GM18858 (cell line): ENCODE data around the gene SLC26A8.
"Not testable (repeated sequence)": the region's sequence is repeated elsewhere in the genome, so short reads cannot be mapped to it uniquely, and the experiment has no call there.

Experiments used
- ATAC-seq: cut with Tn5 transposase; IDR thresholded peaks from one replicate; pipeline ENCODE4 v1.9.1; 2021; ENCODE audit not compliant: unreplicated experiment

SLC26A8 gene

DNA sequence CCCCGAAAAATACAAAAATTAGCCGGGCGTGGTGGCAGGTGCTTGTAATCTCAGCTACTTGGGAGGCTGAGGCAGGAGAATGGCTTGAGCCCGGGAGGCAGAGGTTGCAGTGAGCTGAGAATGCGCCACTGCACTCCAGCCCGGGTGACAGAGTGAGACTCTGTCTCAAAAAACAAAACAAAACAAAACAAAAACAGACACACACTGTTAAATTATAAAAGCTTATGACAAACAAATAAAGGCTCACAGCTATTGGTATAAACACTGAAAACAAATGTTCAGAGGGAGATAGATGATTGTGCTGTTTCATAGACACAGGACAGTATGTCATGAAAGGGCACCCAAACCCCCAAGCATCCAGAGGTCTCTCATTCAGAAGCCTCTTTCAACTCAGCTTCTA lies 107.5 kb downstream of the SLC26A8 start:
- not testable (repeated sequence) for ATAC-seq

GRCh38 chr6:35916056-35916455 lies 108.4 kb downstream of the SLC26A8 start:
- ATAC-seq, result no peak

- ATAC-seq, result no peak
These were observed 109.9 kb downstream of the SLC26A8 start for GRCh38 chr6:35914536-35914935.

- ATAC-seq, result no peak
These were observed 112.4 kb downstream of the SLC26A8 start for GRCh38 chr6:35911871-35912653.

DNA sequence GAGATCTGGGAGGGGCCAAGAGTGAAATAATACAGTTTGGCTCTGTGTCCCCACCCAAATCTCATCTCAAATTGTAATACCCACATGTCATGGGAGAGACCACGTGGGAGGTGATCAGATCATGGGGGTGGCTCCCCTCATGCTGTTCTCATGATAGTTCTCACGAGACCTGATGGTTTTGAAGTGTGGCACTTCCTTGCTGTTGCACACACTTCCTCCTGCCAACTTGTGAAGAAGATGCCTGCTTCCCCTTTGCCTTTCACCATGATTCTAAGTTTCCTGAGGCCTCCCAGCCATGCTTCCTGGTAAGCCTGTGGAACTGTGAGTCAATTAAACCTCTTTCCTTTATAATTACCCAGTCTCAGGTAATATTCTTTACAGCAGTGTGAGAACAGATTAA lies 114.9 kb downstream of the SLC26A8 start:
- not testable (repeated sequence) for ATAC-seq

DNA sequence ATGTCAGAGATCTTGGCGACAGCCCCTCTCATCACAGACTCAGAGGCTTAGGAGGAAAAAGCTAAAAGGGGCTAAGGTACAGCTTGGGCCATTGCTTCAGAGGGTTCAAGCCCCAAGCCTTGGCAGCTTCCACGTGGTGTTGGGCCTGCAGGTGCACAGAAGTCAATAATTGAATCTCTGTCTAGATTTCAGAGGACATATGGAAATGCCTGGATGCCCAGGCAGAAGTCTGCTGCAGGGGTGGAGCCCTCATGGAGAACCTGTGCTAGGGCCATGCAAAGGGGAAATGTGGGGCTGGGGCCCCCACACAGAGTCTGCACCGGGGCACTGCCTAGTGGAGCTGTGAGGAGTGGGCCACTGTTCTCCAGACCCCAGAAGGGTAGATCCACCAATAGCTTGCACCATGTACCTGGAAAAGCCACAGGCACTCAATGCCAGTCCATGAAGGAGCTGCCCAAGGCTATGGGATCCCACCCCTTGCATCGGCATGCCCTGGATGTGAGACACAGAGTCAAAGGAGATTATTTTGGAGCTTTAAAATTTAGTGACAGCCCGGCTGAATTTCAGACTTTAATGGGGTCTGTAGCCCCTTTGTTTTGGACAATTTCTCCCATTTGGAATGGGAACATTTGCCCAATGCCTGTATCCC lies 115.6 kb downstream of the SLC26A8 start:
- ATAC-seq, result not testable (repeated sequence)

DNA sequence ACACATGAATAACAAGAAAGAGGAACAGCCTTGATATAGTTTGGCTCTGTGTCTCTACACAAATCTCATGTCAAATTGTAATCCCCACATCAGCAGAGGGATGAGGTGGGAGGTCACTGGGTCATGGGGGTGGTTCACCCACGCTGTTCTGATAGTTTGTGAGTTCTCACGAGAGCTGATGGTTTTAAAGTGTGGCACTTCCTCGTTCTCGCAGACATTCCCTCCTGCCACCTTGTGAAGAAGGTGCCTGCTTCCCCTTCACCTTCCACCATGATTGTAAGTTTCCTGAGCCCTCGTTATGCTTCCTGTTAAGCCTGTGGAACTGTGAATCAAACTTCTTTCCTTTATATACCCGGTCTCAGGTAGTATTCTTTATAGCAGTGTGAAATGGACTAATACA lies 116.7 kb downstream of the SLC26A8 start:
- ATAC-seq, result no peak

DNA sequence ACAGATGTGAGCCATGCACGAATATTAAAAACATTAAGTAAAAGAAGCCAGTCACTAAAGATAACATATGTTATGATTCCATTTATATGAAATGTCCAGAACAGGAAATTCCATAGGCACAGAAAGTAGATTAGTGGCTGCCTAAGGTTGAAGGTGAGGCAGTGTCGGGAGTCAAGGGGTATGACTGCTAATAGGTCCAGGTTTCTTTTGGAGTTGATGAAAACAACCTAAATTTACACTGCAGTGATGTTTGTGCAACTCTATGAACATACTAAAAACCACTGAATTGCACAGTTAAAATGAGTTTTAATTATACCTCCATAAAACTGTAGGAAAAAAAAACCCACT lies 118.0 kb downstream of the SLC26A8 start:
- no peak for ATAC-seq

DNA sequence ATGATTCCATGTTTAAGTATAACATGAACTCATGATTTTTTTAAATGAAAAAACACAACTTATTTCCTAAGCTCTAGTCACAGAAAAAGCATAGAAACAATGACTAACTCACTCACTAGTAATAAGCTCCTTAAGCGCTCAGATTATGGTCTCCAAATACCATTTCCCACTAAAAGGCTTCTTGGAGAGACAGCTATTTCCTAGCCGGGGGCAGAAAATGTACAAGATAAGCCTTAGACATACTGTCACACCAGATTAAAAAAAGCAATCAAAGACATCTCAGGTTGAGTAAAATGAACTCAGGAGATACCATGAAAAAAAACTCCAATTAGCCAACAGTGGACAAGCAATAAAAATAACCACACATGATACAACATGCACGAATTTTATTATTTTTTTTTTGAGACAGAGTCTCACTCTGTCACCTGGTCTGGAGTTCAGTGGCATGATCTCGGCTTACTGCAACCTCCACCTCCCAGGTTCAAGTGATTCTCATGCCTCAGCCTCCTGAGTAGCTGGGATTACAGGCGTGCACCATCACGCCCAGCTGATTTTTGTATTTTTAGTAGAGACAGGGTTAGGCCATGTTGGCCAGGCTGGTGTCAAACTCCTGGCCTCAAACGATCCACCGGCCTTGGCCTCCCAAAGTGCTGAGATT lies 118.5 kb downstream of the SLC26A8 start:
- ATAC-seq, result no peak

DNA sequence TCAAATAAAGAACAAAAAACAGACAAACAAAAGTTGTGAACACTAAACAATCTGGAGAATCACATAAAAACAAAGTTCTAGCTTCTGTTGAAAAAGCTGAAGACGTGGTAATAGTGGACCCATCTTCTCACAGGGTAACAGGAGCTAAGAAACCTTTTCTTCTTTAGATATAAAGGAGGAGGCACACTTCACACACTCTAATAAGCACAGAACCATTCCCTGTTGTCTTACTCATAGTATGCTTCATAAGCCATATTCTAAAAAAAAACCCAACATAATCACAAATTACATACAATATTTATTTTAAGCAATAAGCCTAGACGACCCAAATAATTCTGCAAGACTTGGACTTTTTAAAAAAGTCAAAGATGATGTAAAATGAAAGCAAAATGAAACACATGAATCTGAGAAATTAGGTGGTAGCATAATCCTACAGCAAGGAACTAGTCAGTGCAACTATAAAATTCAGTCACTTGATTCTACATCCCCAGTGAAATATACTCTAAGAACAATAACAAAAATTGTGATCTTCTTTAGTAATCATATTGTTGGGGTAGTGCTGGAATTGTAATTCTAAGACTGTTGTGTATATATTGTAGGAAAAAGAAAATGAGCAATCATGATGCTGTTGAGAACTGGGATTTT lies 119.2 kb downstream of the SLC26A8 start:
- ATAC-seq, result no peak

GRCh38 chr6:35903679-35904078 lies 120.8 kb downstream of the SLC26A8 start:
- no peak for ATAC-seq

GRCh38 chr6:35900448-35900847 lies 124.0 kb downstream of the SLC26A8 start:
- no peak for ATAC-seq

- no peak for ATAC-seq
These were observed 126.4 kb downstream of the SLC26A8 start for GRCh38 chr6:35898003-35898402.

DNA sequence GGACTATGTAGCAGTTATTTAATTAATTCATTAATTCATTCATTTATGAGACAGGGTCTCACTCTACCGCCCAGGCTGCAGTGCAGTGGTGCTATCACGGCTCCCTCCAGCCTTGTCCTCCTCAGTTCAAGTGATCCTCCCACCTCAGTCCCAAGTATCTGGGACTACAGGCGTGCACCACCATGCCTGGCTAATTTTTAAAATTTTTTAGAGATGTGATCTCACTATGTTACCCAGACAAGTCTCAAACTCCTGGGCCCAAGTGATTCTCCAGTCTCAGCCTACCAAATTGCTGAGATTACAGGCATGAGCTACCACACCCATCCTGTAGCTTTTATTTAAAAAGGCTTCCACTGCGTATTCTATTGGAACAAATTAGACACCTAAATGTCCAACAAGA lies 127.0 kb downstream of the SLC26A8 start:
- no peak for ATAC-seq

DNA sequence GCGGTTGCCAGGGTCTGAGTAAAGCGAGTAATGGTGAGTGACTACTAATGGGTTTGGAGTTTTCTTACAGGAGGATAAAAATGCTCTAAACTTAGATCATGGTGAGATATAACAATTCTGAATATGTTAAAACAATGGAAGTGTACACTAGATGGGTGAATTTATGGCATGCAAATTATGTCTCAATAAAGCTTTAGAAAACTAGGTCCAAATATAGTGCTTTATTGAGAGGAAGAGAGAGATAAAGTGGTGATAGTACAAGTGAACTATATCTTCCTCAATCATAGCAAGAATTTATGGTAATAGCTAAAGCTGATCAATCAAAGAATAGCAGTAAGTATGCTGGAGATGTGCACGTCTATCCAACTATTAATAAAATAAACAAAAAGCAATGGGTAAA lies 127.4 kb downstream of the SLC26A8 start:
- ATAC-seq, result no peak

DNA sequence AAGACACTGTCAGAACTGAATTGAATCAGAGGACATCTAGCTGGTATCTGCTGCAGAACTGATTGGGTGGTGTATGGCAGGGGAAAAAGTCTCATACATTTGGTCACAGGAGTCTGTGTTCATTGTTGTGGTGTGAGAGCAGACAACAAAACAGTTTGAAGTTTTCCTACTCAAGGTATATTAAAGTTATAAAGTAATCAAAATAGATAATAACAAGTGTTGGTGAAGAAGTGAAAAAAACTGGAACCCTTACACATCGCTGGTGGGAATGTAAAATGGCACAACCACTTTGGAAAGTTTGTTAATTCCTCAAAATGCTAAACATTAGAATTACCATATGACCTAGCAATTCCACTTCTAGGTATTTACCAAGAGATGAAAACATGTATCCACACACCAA lies 128.2 kb downstream of the SLC26A8 start:
- no peak for ATAC-seq

DNA sequence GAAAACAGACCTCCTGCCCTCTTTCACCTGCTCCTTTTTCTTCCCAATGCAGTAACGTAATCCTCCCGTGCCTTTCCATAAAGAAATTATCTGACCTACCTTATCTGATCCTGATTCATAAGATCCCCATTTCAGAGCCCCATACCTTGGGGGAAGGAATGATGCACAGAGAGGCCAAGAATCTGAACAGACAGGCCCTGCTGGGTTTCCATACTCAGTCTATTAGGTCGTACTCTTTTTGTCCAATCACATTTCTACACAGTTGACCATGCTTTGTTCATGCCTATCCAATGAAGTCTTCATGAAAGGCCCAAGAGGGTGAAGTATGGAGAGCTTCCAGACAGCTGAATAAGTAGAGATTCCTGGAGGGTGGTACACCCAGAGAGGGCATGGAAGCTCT lies 128.9 kb downstream of the SLC26A8 start:
- ATAC-seq, result no peak

GRCh38 chr6:35894776-35895175 lies 129.7 kb downstream of the SLC26A8 start:
- no peak for ATAC-seq
